Esophagus muscularis mucosa (tissue), 3 donors: ENCODE results near the gene SECTM1.

ENCODE experiments used
- POLR2A ChIP-seq: fragments of 450-650 bp; IDR thresholded peaks from one replicate; pipeline ENCODE4 v1.6.1; 2017; ENCODE audit warnings: antibody characterized with exemption, moderate library complexity, mild to moderate bottlenecking, low read depth
- TF ChIP-seq, protein P1 (sequence below), 3 experiments: fragments of 200-600 bp in 2 of 3; fragments of 450-650 bp in 1 of 3; sonication (generic) in 2 of 3; IDR thresholded peaks; one replicate each; pipeline ENCODE4 v1.5.1; 2017 to 2019; ENCODE audit warnings: antibody characterized with exemption in 3 of 3, mild to moderate bottlenecking in 2 of 3, moderate library complexity in 1 of 3

DNA sequence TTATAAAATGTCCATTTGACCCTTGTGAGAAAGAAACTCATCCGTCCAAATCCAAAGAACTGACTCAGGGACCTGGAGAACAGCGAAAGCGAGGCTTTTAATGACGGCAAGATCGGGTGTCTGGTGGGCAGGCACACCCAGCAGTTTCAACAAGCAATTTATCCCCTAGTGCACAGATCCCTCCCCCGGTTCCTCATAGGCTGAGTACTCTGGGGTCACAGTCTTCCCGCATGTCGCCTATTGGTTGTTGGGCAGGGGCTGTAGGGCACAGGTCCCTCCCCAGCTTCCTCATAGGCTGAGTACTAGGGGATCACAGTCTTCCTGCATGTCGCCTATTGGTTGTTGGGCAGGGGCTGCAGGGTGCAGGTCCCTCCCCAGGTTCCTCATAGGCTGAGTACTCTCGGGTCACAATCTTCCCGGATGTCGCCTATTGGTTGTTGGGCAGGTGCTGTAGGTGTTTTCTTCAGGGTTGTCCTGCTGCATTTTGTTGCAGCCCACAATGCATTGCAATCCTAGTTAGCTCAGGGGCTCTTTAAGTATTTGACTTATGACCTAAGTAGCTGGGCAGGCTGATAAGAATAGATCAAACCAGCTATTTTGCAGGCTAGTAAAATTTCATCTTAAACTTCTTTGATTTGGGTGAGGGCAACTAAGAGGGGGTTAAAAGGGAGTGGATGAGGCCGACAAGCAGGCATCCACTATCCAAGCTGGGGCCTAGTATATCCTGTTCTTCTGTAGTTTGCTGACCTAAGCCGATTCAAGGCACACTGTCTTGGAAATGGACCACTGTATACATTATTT, 34.4 kb upstream of the SECTM1 start:
- TF ChIP-seq POLR2A, result no peak
- TF ChIP-seq, protein P1, sequence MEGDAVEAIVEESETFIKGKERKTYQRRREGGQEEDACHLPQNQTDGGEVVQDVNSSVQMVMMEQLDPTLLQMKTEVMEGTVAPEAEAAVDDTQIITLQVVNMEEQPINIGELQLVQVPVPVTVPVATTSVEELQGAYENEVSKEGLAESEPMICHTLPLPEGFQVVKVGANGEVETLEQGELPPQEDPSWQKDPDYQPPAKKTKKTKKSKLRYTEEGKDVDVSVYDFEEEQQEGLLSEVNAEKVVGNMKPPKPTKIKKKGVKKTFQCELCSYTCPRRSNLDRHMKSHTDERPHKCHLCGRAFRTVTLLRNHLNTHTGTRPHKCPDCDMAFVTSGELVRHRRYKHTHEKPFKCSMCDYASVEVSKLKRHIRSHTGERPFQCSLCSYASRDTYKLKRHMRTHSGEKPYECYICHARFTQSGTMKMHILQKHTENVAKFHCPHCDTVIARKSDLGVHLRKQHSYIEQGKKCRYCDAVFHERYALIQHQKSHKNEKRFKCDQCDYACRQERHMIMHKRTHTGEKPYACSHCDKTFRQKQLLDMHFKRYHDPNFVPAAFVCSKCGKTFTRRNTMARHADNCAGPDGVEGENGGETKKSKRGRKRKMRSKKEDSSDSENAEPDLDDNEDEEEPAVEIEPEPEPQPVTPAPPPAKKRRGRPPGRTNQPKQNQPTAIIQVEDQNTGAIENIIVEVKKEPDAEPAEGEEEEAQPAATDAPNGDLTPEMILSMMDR (IDR thresholded peaks at IDR 0.05), result no peak
